K562 (cell line): Measurements from ENCODE around the gene DRAXIN. TPM values are rescaled to one million over a fixed set of nuclear protein-coding genes. Genes with fewer than 3 reads are reported as not detected.
A peak's percentile ranks its signal among the peaks of the same experiment; 100 is the strongest.

Experiments used
- ATAC-seq: fragments of 200-7000 bp; cut with Tn5 transposase; 3 replicates; pipeline ENCODE4 v1.9.1; 2020; ENCODE audit warnings: moderate library complexity
- BruUV-seq: library from RNA; stranded (reverse); fragments of 400-500 nt; replicated peaks from 2 replicates; lab custom pipeline; 2021; lab: Mats Ljungman, UMichigan
- CTCF ChIA-PET: fragments of 300-600 bp; formaldehyde crosslinking; extraction: SDS; loops from one replicate; lab custom pipeline; 2021; ENCODE audit warnings: low intra/inter-chr PET ratio; lab: Yijun Ruan, JAX
- POLR2A ChIA-PET: fragments of 300-600, 350-650 bp; sonication (Branson Sonifier 250); formaldehyde crosslinking; extraction: SDS; loops from one replicate; lab custom pipeline; 2021; ENCODE audit warnings: antibody characterized with exemption, inconsistent platforms; lab: Yijun Ruan, JAX
- DNase-seq, 4 experiments: peaks; one replicate each; pipeline versions ENCODE4 v3.0.0 to v3.0.0-alpha.2; 2011 to 2018; ENCODE audit warnings: low spot score in 3 of 4, mixed read lengths in 3 of 4; ENCODE audit errors: extremely low read depth in 1 of 4
- FAIRE-seq: peaks from 2 replicates; lab custom pipeline; 2011; peaks lifted over from hg19 to GRCh38; lab: Jason Lieb, UNC
- H2AFZ ChIP-seq: 2 replicates; pipeline ENCODE4 v1.6.0; 2011; ENCODE audit warnings: low read depth, low read length, control low read depth, inconsistent platforms
- H3K27ac ChIP-seq: fragments of 200-600 bp; 3 replicates; pipeline ENCODE4 v1.8.0; 2011; ENCODE audit warnings: low read depth, mild to moderate bottlenecking, control low read depth, inconsistent platforms, low read length, moderate library complexity, mixed read lengths; ENCODE audit errors: extremely low read depth
- H3K27me3 ChIP-seq, 2 experiments: fragments of 300-600 bp in 1 of 2; 2 replicates in 1 of 2; 3 replicates in 1 of 2; pipeline versions ENCODE4 v1.6.0 to v1.8.0; 2011; ENCODE audit warnings: inconsistent platforms in 2 of 2, low read length in 2 of 2, mild to moderate bottlenecking in 1 of 2, mixed read lengths in 1 of 2, moderate library complexity in 1 of 2; ENCODE audit not compliant: control insufficient read depth in 2 of 2, insufficient read depth in 2 of 2
- H3K36me3 ChIP-seq: fragments of 300-600 bp; 3 replicates; pipeline ENCODE4 v1.8.0; 2011; ENCODE audit warnings: mild to moderate bottlenecking, low read length, inconsistent platforms; ENCODE audit not compliant: control insufficient read depth, insufficient read depth
- H3K4me1 ChIP-seq, 2 experiments: fragments of 200-600 bp in 1 of 2; replicated peaks in 1 of 2; 2 replicates in 1 of 2; 3 replicates in 1 of 2; pipeline versions ENCODE4 v1.5.1 to v1.8.0; 2011; ENCODE audit warnings: inconsistent platforms in 2 of 2, low read length in 2 of 2, mild to moderate bottlenecking in 1 of 2, mixed read lengths in 1 of 2, moderate library complexity in 1 of 2; ENCODE audit not compliant: control insufficient read depth in 2 of 2, insufficient read depth in 2 of 2
- H3K4me2 ChIP-seq: 2 replicates; pipeline ENCODE4 v1.6.1; 2011; ENCODE audit warnings: low read length, control low read depth, inconsistent platforms, mixed read lengths; ENCODE audit not compliant: insufficient read depth
- H3K4me3 ChIP-seq: fragments of 200-600 bp; sonication (generic), shearing (Covaris generic); 2 replicates; pipeline ENCODE4 v1.5.1; 2016; ENCODE audit warnings: control low read depth, inconsistent platforms
- H3K79me2 ChIP-seq: fragments of 200-600 bp; 3 replicates; pipeline ENCODE4 v1.8.0; 2011; ENCODE audit warnings: low read length, inconsistent platforms; ENCODE audit not compliant: control insufficient read depth, insufficient read depth
- H3K9ac ChIP-seq, 2 experiments: 2 replicates each; pipeline versions ENCODE4 v1.6.0 to v1.6.1; 2011; ENCODE audit warnings: low read depth in 2 of 2, low read length in 2 of 2, control low read depth in 1 of 2, inconsistent platforms in 1 of 2, mild to moderate bottlenecking in 1 of 2, mixed read lengths in 1 of 2; ENCODE audit not compliant: insufficient read depth in 1 of 2
- H3K9me1 ChIP-seq: one replicate; pipeline ENCODE4 v1.6.0; 2011; ENCODE audit warnings: inconsistent platforms, mild to moderate bottlenecking, low read length, moderate library complexity; ENCODE audit not compliant: control insufficient read depth, insufficient read depth
- H3K9me3 ChIP-seq: replicated peaks from 2 replicates; pipeline ENCODE4 v1.5.1; 2011; ENCODE audit warnings: low read depth, low read length, inconsistent platforms; ENCODE audit not compliant: control insufficient read depth, insufficient read depth
- H4K20me1 ChIP-seq: replicated peaks from 2 replicates; pipeline ENCODE4 v1.6.1; 2011; ENCODE audit warnings: low read length, inconsistent platforms, mixed read lengths; ENCODE audit not compliant: control insufficient read depth, insufficient read depth
- ATF6 ChIP-seq: sonication (generic); formaldehyde crosslinking; IDR thresholded peaks from 2 replicates; pipeline ENCODE4 v1.4.0; 2020; ENCODE audit warnings: mild to moderate bottlenecking, missing genetic modification reagents
- C11orf30 ChIP-seq: fragments of 450-650 bp; IDR thresholded peaks from 2 replicates; pipeline ENCODE4 v1.6.1; 2016; ENCODE audit warnings: low read depth, mild to moderate bottlenecking
- CCNT2 ChIP-seq: IDR thresholded peaks from 2 replicates; pipeline ENCODE4 v1.6.1; 2011; ENCODE audit warnings: borderline replicate concordance, low read depth, mild to moderate bottlenecking, moderate library complexity, mixed read lengths, low read length; ENCODE audit not compliant: insufficient read length; ENCODE audit errors: extremely low read depth
- ESRRB ChIP-seq: fragments of 250-450 bp; sonication (Bioruptor Pico); IDR thresholded peaks from 2 replicates; pipeline ENCODE4 v1.5.0; 2020; ENCODE audit warnings: mild to moderate bottlenecking, moderate library complexity, borderline replicate concordance
- FOSL1 ChIP-seq: fragments of 200-800 bp; sonication (Bioruptor generic); conservative IDR thresholded peaks from 2 replicates; pipeline ENCODE4 v1.6.1; 2016; ENCODE audit warnings: missing genetic modification characterization, missing compliant biosample characterization
- FOXK2 ChIP-seq, 2 experiments: fragments of 450-650 bp; IDR thresholded peaks in 1 of 2; conservative IDR thresholded peaks in 1 of 2; 2 replicates each; pipeline ENCODE4 v1.6.1; 2016; ENCODE audit warnings: low read depth in 2 of 2, mild to moderate bottlenecking in 1 of 2
- MIER1 ChIP-seq: fragments of 450-650 bp; IDR thresholded peaks from 2 replicates; pipeline ENCODE4 v1.6.1; 2016; ENCODE audit warnings: antibody characterized with exemption, mild to moderate bottlenecking, low read depth
- PML ChIP-seq: IDR thresholded peaks from 2 replicates; pipeline ENCODE4 v1.6.1; 2012; ENCODE audit warnings: low read length, inconsistent platforms
- SIX5 ChIP-seq, 2 experiments: IDR thresholded peaks; 2 replicates each; pipeline ENCODE4 v1.6.1; 2011; ENCODE audit warnings: low read length in 2 of 2, borderline replicate concordance in 1 of 2, low read depth in 1 of 2, mild to moderate bottlenecking in 1 of 2, moderate library complexity in 1 of 2; ENCODE audit not compliant: insufficient read depth in 1 of 2
- SMAD4 ChIP-seq: fragments of 250-450 bp; sonication (Bioruptor Pico); conservative IDR thresholded peaks from 2 replicates; pipeline ENCODE4 v1.8.0; 2021; ENCODE audit warnings: inconsistent platforms, mild to moderate bottlenecking, moderate library complexity
- TCFL5 ChIP-seq: fragments of 250-450 bp; sonication (Bioruptor Pico); conservative IDR thresholded peaks from 2 replicates; pipeline ENCODE4 v1.6.1; 2021; ENCODE audit warnings: mild to moderate bottlenecking, moderate library complexity, matching md5 sums
- ZKSCAN1 ChIP-seq: fragments of 150-350 bp; IDR thresholded peaks from 2 replicates; pipeline ENCODE4 v1.6.1; 2016; ENCODE audit warnings: low read depth, low read length
- ZKSCAN3 ChIP-seq: fragments of 250-450 bp; sonication (Bioruptor Pico); IDR thresholded peaks from 2 replicates; pipeline ENCODE4 v1.4.0; 2020
- ZNF121 ChIP-seq: sonication (generic); formaldehyde crosslinking; conservative IDR thresholded peaks from 2 replicates; pipeline ENCODE4 v1.8.0; 2022; ENCODE audit warnings: missing genetic modification reagents
- ZNF263 ChIP-seq: sonication (generic); formaldehyde crosslinking; IDR thresholded peaks from 2 replicates; pipeline ENCODE4 v1.8.0; 2022; ENCODE audit warnings: mild to moderate bottlenecking, missing genetic modification reagents, borderline replicate concordance
- WGBS: fragments of 100-300 bp; shearing (Covaris generic); methylation state at CpG from one replicate; pipeline ENCODE4 v1.1.6; 2016; ENCODE audit warnings: low coverage, mixed read lengths; ENCODE audit not compliant: insufficient coverage; ENCODE audit errors: missing lambda C conversion rate; 5-methylcytosine and 5-hydroxymethylcytosine counted together
- in situ Hi-C: fragments of 300-500 bp; cut with MboI; formaldehyde crosslinking; loops from 4 replicates; pipeline ENCODE4 v1.15.0; 2018; ENCODE audit warnings: inconsistent platforms, mixed read lengths
- intact Hi-C: fragments of 100-400 bp; cut with micrococcal nuclease; formaldehyde crosslinking; loops from 2 replicates; pipeline ENCODE4 v1.14.2; 2022
- polyA plus RNA-seq, 8 experiments: library from polyadenylated mRNA; depleted of rRNA in 4 of 8; stranded (reverse) in 5 of 8; unstranded in 3 of 8; fragments of >200 nt; fragmentation: Nextera tagmentation in 2 of 8; fragmentation: Illumina TruSeq in 1 of 8; extraction: Ambion mirVana in 2 of 8; extraction: Trizol in 1 of 8; gene quantifications; 2 replicates each; pipeline versions ENCODE4 v1.2.1 to v1.2.3, GENCODE V29; 2011 to 2014; ENCODE audit warnings: inconsistent platforms in 1 of 8, missing spikeins in 1 of 8
- total RNA-seq, 7 experiments: library from RNA; depleted of rRNA in 6 of 7; stranded (reverse); fragments of >200 nt in 6 of 7; fragmentation: Illumina TruSeq in 2 of 7; extraction: Trizol in 2 of 7; gene quantifications; 2 replicates each; pipeline versions ENCODE4 v1.2.1 to v1.2.3, GENCODE V29; 2011 to 2021; ENCODE audit warnings: low replicate concordance in 1 of 7

Gene DRAXIN
- total and polyA plus RNA-seq, 9 of the 15 experiments (the other 6 are each of a cell fraction or from before 2014, with no cell fraction given) = 0.01 to 0.04 (median 0.01) TPM; not detected in 6

GRCh38 chr1:11648732-11649158, 42.8 kb upstream of the DRAXIN start:
- H3K9me1 ChIP-seq = no peaks in the 10 kb centered on the region
- ChIA-PET POLR2A (interaction anchor here (0.5 to 2.2 kb wide), 11 partner anchors 9 to 396 kb away, joined by 3 to 13 read pairs (median 4); no protein-coding TSS in a partner anchor), CTCF (interaction anchor here (1.8 to 3.3 kb wide), 2 partner anchors 72 to 244 kb away, joined by 4 to 52 read pairs; no protein-coding TSS in a partner anchor)
- peak overlapping the region; percentile 76 for H3K4me2 ChIP-seq
- no peaks in the 10 kb centered on the region; a peak in 1 of 5 replicates for H3K27me3 ChIP-seq
- ATAC-seq (peak; percentile 88), FAIRE-seq (no peak), DNase-seq (peak; percentile 84 to 94 (median 92))
- peaks cover 15 to 49% of the 10 kb centered on the region in 2 experiments; a peak in 4 of 5 replicates for H3K4me1 ChIP-seq
- H3K27ac ChIP-seq = no peak overlapping the region
- H2AFZ ChIP-seq = peak overlapping the region; percentile 92
- intact Hi-C loops = no loop called here
- no peaks in the 10 kb centered on the region; the same call in 1 of the 2 replicates for H4K20me1 ChIP-seq
- H3K79me2 ChIP-seq = no peaks in the 10 kb centered on the region
- no peaks in the 10 kb centered on the region for H3K9me3 ChIP-seq
- peak overlapping the region; percentile 22 for H3K4me3 ChIP-seq
- H3K9ac ChIP-seq = peak overlapping the region; percentile 6 to 86; a peak in 3 of 4 replicates
- in situ Hi-C loops = no loop called here
- no peaks in the 10 kb centered on the region for H3K36me3 ChIP-seq
- BruUV-seq = no TSS peak
- WGBS = 9% methylated on average over 24 of the region's 30 CpGs
- TF ChIP-seq SMAD4 (CRISPR knock-in tag) (no peak), ZKSCAN1 (0 out of 2 replicates have a peak, but pooled peaks have one; percentile 19), FOSL1 (tag) (no peak), ZNF263 (CRISPR knock-in tag) (no peak), ATF6 (CRISPR knock-in tag) (no peak), ZNF121 (no peak), C11orf30 (no peak), CCNT2 (no peak), PML (no peak), ESRRB (no peak), TCFL5 (CRISPR knock-in tag) (no peak), FOXK2 (conservative IDR thresholded peaks at IDR 0.05 in 1 of 2, IDR thresholded peaks at IDR 0.05 in 1 of 2; ENCODE audit: low read depth in 2 of 2) (no peak), MIER1 (no peak), SIX5 (IDR thresholded peaks at IDR 0.05; ENCODE audit: borderline replicate concordance in 1 of 2, insufficient read depth in 1 of 2, low read depth in 1 of 2, low read length in 2 of 2) (no peak), ZKSCAN3 (CRISPR knock-in tag) (no peak)
